IMR-90 (cell line): ENCODE results near the gene CLCA1. TPM values are rescaled to one million over a fixed set of nuclear protein-coding genes. Genes with fewer than 3 reads are reported as not detected.

Experiments
- ATAC-seq: fragments of 200-7000 bp; cut with Tn5 transposase; 2 replicates; pipeline ENCODE4 v1.9.1; 2020; ENCODE audit warnings: low read depth, mild to moderate bottlenecking, moderate library complexity
- BruUV-seq: library from RNA; stranded (reverse); fragments of 400-500 nt; replicated peaks from 2 replicates; lab custom pipeline; 2021; lab: Mats Ljungman, UMichigan
- CTCF ChIA-PET: fragments of 300-600 bp; formaldehyde crosslinking; extraction: SDS; loops from one replicate; lab custom pipeline; 2021; ENCODE audit warnings: antibody characterized with exemption; lab: Yijun Ruan, JAX
- POLR2A ChIA-PET: fragments of 300-600 bp; sonication (Branson Sonifier 250); formaldehyde crosslinking; loops from one replicate; lab custom pipeline; 2022; ENCODE audit warnings: antibody characterized with exemption; ENCODE audit not compliant: unreplicated experiment; lab: Charles Lee
- DNase-seq: peaks from one replicate; pipeline ENCODE4 v3.0.0; 2013
- H2AFZ ChIP-seq: replicated peaks from 2 replicates; pipeline ENCODE3; 2013; ENCODE audit warnings: low read length, mild to moderate bottlenecking; ENCODE audit not compliant: poor library complexity
- H2AK5ac ChIP-seq: 2 replicates; pipeline ENCODE4 v1.6.1; 2013; ENCODE audit warnings: low read depth, low read length, inconsistent platforms
- H2AK9ac ChIP-seq: replicated peaks from 2 replicates; pipeline ENCODE3; 2013; ENCODE audit warnings: mild to moderate bottlenecking, low read depth, low read length, moderate library complexity; ENCODE audit not compliant: poor library complexity
- H2BK120ac ChIP-seq: 2 replicates; pipeline ENCODE4 v1.6.1; 2013; ENCODE audit warnings: low read depth, low read length, inconsistent platforms
- H2BK15ac ChIP-seq: 3 replicates; pipeline ENCODE4 v1.6.1; 2013; ENCODE audit warnings: low read depth, low read length, inconsistent platforms
- H2BK20ac ChIP-seq: 2 replicates; pipeline ENCODE4 v1.6.1; 2013; ENCODE audit warnings: low read depth, mild to moderate bottlenecking, inconsistent platforms, low read length, moderate library complexity
- H2BK5ac ChIP-seq: 2 replicates; pipeline ENCODE4 v1.6.1; 2013; ENCODE audit warnings: mild to moderate bottlenecking, low read depth, low read length, inconsistent platforms; ENCODE audit not compliant: poor library complexity, severe bottlenecking
- H3K14ac ChIP-seq: replicated peaks from 2 replicates; pipeline ENCODE4 v1.6.1; 2013; ENCODE audit warnings: low read depth, low read length, inconsistent platforms
- H3K18ac ChIP-seq: 2 replicates; pipeline ENCODE4 v1.6.1; 2013; ENCODE audit warnings: low read depth, low read length, control low read depth
- H3K23ac ChIP-seq: 2 replicates; pipeline ENCODE4 v1.6.1; 2013; ENCODE audit warnings: low read depth, low read length, inconsistent platforms
- H3K27ac ChIP-seq: 2 replicates; pipeline ENCODE4 v1.5.1; 2013; ENCODE audit warnings: mild to moderate bottlenecking, control low read depth, low read length; ENCODE audit not compliant: insufficient read depth
- H3K27me3 ChIP-seq: 2 replicates; pipeline ENCODE4 v1.6.1; 2013; ENCODE audit warnings: low read length; ENCODE audit not compliant: control insufficient read depth, insufficient read depth
- H3K36me3 ChIP-seq: 2 replicates; pipeline ENCODE4 v1.6.1; 2013; ENCODE audit warnings: low read length, mixed read lengths; ENCODE audit not compliant: control insufficient read depth, insufficient read depth
- H3K4ac ChIP-seq: 2 replicates; pipeline ENCODE4 v1.6.1; 2013; ENCODE audit warnings: low read depth, low read length, inconsistent platforms
- H3K4me1 ChIP-seq: 2 replicates; pipeline ENCODE4 v1.6.1; 2013; ENCODE audit warnings: low read length, mixed read lengths; ENCODE audit not compliant: control insufficient read depth, insufficient read depth
- H3K4me2 ChIP-seq: 2 replicates; pipeline ENCODE4 v1.6.1; 2013; ENCODE audit warnings: low read depth, mild to moderate bottlenecking, control low read depth, low read length, moderate library complexity
- H3K4me3 ChIP-seq: 2 replicates; pipeline ENCODE4 v1.5.1; 2013; ENCODE audit warnings: low read depth, mild to moderate bottlenecking, control low read depth, low read length, moderate library complexity; ENCODE audit not compliant: insufficient read depth
- H3K56ac ChIP-seq: 2 replicates; pipeline ENCODE4 v1.6.1; 2013; ENCODE audit warnings: low read length, inconsistent platforms; ENCODE audit not compliant: insufficient read depth; ENCODE audit errors: extremely low read depth
- H3K79me1 ChIP-seq, 2 experiments: 2 replicates each; pipeline ENCODE4 v1.6.1; 2013; ENCODE audit warnings: low read length in 2 of 2, inconsistent platforms in 1 of 2, low read depth in 1 of 2
- H3K9ac ChIP-seq: 2 replicates; pipeline ENCODE4 v1.6.1; 2013; ENCODE audit warnings: low read depth, low read length, control low read depth
- H3K9me1 ChIP-seq: 2 replicates; pipeline ENCODE4 v1.6.1; 2013; ENCODE audit warnings: low read length, inconsistent platforms; ENCODE audit not compliant: insufficient read depth
- H3K9me3 ChIP-seq: 2 replicates; pipeline ENCODE4 v1.6.1; 2013; ENCODE audit warnings: low read length; ENCODE audit not compliant: control insufficient read depth, insufficient read depth
- H4K20me1 ChIP-seq: 2 replicates; pipeline ENCODE4 v1.6.1; 2013; ENCODE audit warnings: low read length, inconsistent platforms; ENCODE audit not compliant: insufficient read depth
- H4K5ac ChIP-seq: 2 replicates; pipeline ENCODE4 v1.6.1; 2013; ENCODE audit warnings: mild to moderate bottlenecking, low read depth, low read length, control low read depth
- H4K8ac ChIP-seq, 2 experiments: 2 replicates each; pipeline ENCODE4 v1.6.1; 2013; ENCODE audit warnings: low read depth in 2 of 2, low read length in 2 of 2, control low read depth in 1 of 2, inconsistent platforms in 1 of 2
- H4K91ac ChIP-seq: 2 replicates; pipeline ENCODE4 v1.6.1; 2013; ENCODE audit warnings: low read depth, low read length, inconsistent platforms; ENCODE audit not compliant: insufficient read depth
- CEBPB ChIP-seq: IDR thresholded peaks from 2 replicates; pipeline ENCODE4 v1.6.1; 2012; ENCODE audit warnings: low read depth, low read length, improper control_type of control experiment
- CHD1 ChIP-seq: IDR thresholded peaks from 2 replicates; pipeline ENCODE4 v1.6.1; 2012; ENCODE audit warnings: low read depth, low read length, improper control_type of control experiment
- CTCF ChIP-seq: conservative IDR thresholded peaks from 2 replicates; pipeline ENCODE4 v1.5.1; 2012; ENCODE audit warnings: mild to moderate bottlenecking, low read depth, low read length, improper control_type of control experiment
- ELK1 ChIP-seq: fragments of 150-350 bp; IDR thresholded peaks from 2 replicates; pipeline ENCODE4 v1.6.1; 2016; ENCODE audit warnings: low read depth, mild to moderate bottlenecking, low read length, moderate library complexity, borderline replicate concordance
- MAZ ChIP-seq: IDR thresholded peaks from 2 replicates; pipeline ENCODE4 v1.6.1; 2012; ENCODE audit warnings: low read depth, mild to moderate bottlenecking, low read length, improper control_type of control experiment, moderate library complexity, borderline replicate concordance
- NFE2L2 ChIP-seq: fragments of 150-350 bp; IDR thresholded peaks from 2 replicates; pipeline ENCODE4 v1.6.1; 2016; ENCODE audit warnings: low read depth, mild to moderate bottlenecking, low read length
- RAD21 ChIP-seq: IDR thresholded peaks from 2 replicates; pipeline ENCODE4 v1.6.1; 2012; ENCODE audit warnings: low read length, improper control_type of control experiment
- RCOR1 ChIP-seq: IDR thresholded peaks from 2 replicates; pipeline ENCODE4 v1.6.1; 2012; ENCODE audit warnings: mild to moderate bottlenecking, low read length, improper control_type of control experiment; ENCODE audit not compliant: insufficient replicate concordance
- RFX5 ChIP-seq: IDR thresholded peaks from 2 replicates; pipeline ENCODE4 v1.8.0; 2012; ENCODE audit warnings: low read depth, mild to moderate bottlenecking, low read length, moderate library complexity
- WGBS, 2 experiments: methylation state at CpG; one replicate each; pipeline versions ENCODE4 v1.1.5 to v1.1.7; 2013; ENCODE audit warnings: missing lambda C conversion rate in 2 of 2; ENCODE audit not compliant: insufficient read length in 1 of 2; ENCODE audit errors: extremely low coverage in 2 of 2; 5-methylcytosine and 5-hydroxymethylcytosine counted together
- dilution Hi-C: fragments of 300-500 bp; cut with HindIII; formaldehyde crosslinking; loops from one replicate; pipeline ENCODE4 v1.14.3; 2018; ENCODE audit warnings: low sequenced_read_pairs; ENCODE audit not compliant: unreplicated experiment
- in situ Hi-C: fragments of 300-500 bp; cut with MboI; formaldehyde crosslinking; loops from 3 replicates; pipeline ENCODE4 v1.14.3; 2019; ENCODE audit warnings: low sequenced_read_pairs, inconsistent platforms, mixed read lengths
- intact Hi-C: fragments of 100-400 bp; cut with micrococcal nuclease; formaldehyde crosslinking; loops from 2 replicates; pipeline ENCODE4 v1.10.0; 2022
- polyA plus RNA-seq, 3 experiments: library from polyadenylated mRNA; depleted of rRNA; stranded (reverse); fragments of >200 nt; gene quantifications; 2 replicates each; pipeline ENCODE4 v1.2.3, GENCODE V29; 2012; ENCODE audit warnings: low replicate concordance in 1 of 3
- total RNA-seq: library from RNA; depleted of rRNA; stranded (reverse); fragments of >200 nt; gene quantifications from 2 replicates; pipeline ENCODE4 v1.2.3, GENCODE V29; 2012

The CLCA1 gene
- total and polyA plus RNA-seq, 2 of the 4 experiments (the other 2 are of a cell fraction), result not detected

GRCh38 chr1:86477682-86478081, 9.0 kb downstream of the CLCA1 start:
- Histone ChIP-seq H3K18ac (no peak overlapping the region), H2AK5ac (no peak overlapping the region), H2AK9ac (no peak overlapping the region), H3K79me1 (no peaks in the 10 kb centered on the region), H3K4ac (no peak overlapping the region), H4K8ac (no peak overlapping the region), H3K4me3 (no peak overlapping the region), H4K91ac (no peak overlapping the region), H3K9ac (no peak overlapping the region), H2AFZ (no peak overlapping the region), H3K27ac (no peak overlapping the region), H3K14ac (no peak overlapping the region), H3K56ac (no peak overlapping the region), H3K4me1 (no peaks in the 10 kb centered on the region), H2BK15ac (no peak overlapping the region), H4K20me1 (no peaks in the 10 kb centered on the region), H4K5ac (no peak overlapping the region), H2BK5ac (no peak overlapping the region), H3K4me2 (no peak overlapping the region), H3K9me3 (no peaks in the 10 kb centered on the region), H2BK20ac (no peak overlapping the region), H2BK120ac (no peak overlapping the region), H3K9me1 (no peaks in the 10 kb centered on the region), H3K27me3 (peaks cover 3% of the 10 kb centered on the region), H3K23ac (no peak overlapping the region), H3K36me3 (no peaks in the 10 kb centered on the region)
- in situ Hi-C loops, result loop anchor here (25.0 kb wide), 1 partner anchor 610 kb away; no protein-coding TSS in a partner anchor
- DNase-seq (no peak), ATAC-seq (no peak)
- dilution Hi-C loops, result no loop called here
- no TSS peak for BruUV-seq
- CTCF ChIA-PET, result no interaction called here
- intact Hi-C loops, result loop anchor here (10.0 kb wide), 2 partner anchors 487 to 607 kb away; no protein-coding TSS in a partner anchor
- no peak for TF ChIP-seq CEBPB
- no peak for TF ChIP-seq NFE2L2
- TF ChIP-seq RFX5, result no peak
- TF ChIP-seq RAD21, result no peak
- no peak for TF ChIP-seq ELK1
- no peak for TF ChIP-seq MAZ
- no peak for TF ChIP-seq RCOR1
- TF ChIP-seq CTCF, result no peak
- no peak for TF ChIP-seq CHD1
- no CpG with 5 or more reads among the region's 4 CpGs for WGBS, 2 experiments
- POLR2A ChIA-PET, result no interaction called here
